Cardiac muscle cell (in vitro differentiated cells and primary cell): ENCODE measurements around the gene ANKFY1. TPM values are rescaled to one million over a fixed set of nuclear protein-coding genes. Genes with fewer than 3 reads are reported as not detected.

Source experiments
- DNase-seq, 2 donors: peaks; one replicate each; pipeline versions ENCODE4 v3.0.0 to v3.0.0-alpha.2; 2010 to 2017; ENCODE audit warnings: low read depth in 1 of 2, low spot score in 1 of 2
- H3K27ac ChIP-seq: fragments of 200-600 bp; sonication (generic); 2 replicates; pipeline ENCODE4 v1.5.1; 2016
- H3K27me3 ChIP-seq: fragments of 200-600 bp; sonication (generic); 2 replicates; pipeline ENCODE4 v1.6.0; 2016; ENCODE audit warnings: control low read depth
- H3K36me3 ChIP-seq: fragments of 200-600 bp; sonication (generic); 2 replicates; pipeline ENCODE4 v1.5.1; 2016; ENCODE audit warnings: control low read depth
- H3K4me1 ChIP-seq: fragments of 200-600 bp; sonication (generic); 2 replicates; pipeline ENCODE4 v1.8.1; 2017; ENCODE audit warnings: low read depth, mild to moderate bottlenecking, mixed run types
- H3K4me3 ChIP-seq: fragments of 200-600 bp; sonication (generic); 2 replicates; pipeline ENCODE4 v1.5.1; 2016; ENCODE audit warnings: mild to moderate bottlenecking
- H3K9me3 ChIP-seq: fragments of 200-600 bp; sonication (generic); 2 replicates; pipeline ENCODE4 v1.5.1; 2017; ENCODE audit warnings: low read depth, mild to moderate bottlenecking, control low read depth
- polyA plus RNA-seq: library from polyadenylated mRNA; unstranded; fragments of >200 nt; fragmentation: Nextera tagmentation; extraction: Ambion mirVana; gene quantifications from 2 replicates; pipeline ENCODE4 v1.2.1, GENCODE V29; 2016
- total RNA-seq: library from RNA; depleted of rRNA; stranded (reverse); fragments of >200 nt; gene quantifications from 2 replicates; pipeline ENCODE4 v1.2.3, GENCODE V29; 2016
- TF ChIP-seq, protein P1 (sequence below): IDR thresholded peaks from 2 replicates; pipeline ENCODE4 v1.5.1; 2012; ENCODE audit warnings: low read depth, mild to moderate bottlenecking, low read length

Gene ANKFY1
- total and polyA plus RNA-seq, 2 experiments from 2014 or later, result 19.5 to 29.0 TPM

GRCh38 chr17:4206962-4207361, 56.8 kb downstream of the ANKFY1 start:
- H3K36me3 ChIP-seq, result peaks cover 24% of the 10 kb centered on the region
- TF ChIP-seq, protein P1, sequence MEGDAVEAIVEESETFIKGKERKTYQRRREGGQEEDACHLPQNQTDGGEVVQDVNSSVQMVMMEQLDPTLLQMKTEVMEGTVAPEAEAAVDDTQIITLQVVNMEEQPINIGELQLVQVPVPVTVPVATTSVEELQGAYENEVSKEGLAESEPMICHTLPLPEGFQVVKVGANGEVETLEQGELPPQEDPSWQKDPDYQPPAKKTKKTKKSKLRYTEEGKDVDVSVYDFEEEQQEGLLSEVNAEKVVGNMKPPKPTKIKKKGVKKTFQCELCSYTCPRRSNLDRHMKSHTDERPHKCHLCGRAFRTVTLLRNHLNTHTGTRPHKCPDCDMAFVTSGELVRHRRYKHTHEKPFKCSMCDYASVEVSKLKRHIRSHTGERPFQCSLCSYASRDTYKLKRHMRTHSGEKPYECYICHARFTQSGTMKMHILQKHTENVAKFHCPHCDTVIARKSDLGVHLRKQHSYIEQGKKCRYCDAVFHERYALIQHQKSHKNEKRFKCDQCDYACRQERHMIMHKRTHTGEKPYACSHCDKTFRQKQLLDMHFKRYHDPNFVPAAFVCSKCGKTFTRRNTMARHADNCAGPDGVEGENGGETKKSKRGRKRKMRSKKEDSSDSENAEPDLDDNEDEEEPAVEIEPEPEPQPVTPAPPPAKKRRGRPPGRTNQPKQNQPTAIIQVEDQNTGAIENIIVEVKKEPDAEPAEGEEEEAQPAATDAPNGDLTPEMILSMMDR, result no peak
- no peak for DNase-seq

GRCh38 chr17:4205917-4206316, 57.9 kb downstream of the ANKFY1 start:
- no peak overlapping the region for H3K4me3 ChIP-seq
- H3K4me1 ChIP-seq, result no peaks in the 10 kb centered on the region
- H3K27ac ChIP-seq, result no peak overlapping the region
- no peak for DNase-seq
- TF ChIP-seq, protein P1, result no peak
- H3K27me3 ChIP-seq, result no peaks in the 10 kb centered on the region
- H3K9me3 ChIP-seq, result no peaks in the 10 kb centered on the region
- peaks cover 24% of the 10 kb centered on the region for H3K36me3 ChIP-seq

More at GRCh38 chr17:4206962-4207361, 56.8 kb downstream of the ANKFY1 start:
- Histone ChIP-seq H3K4me1 (no peaks in the 10 kb centered on the region), H3K27ac (no peak overlapping the region), H3K27me3 (no peaks in the 10 kb centered on the region), H3K4me3 (no peak overlapping the region), H3K9me3 (no peaks in the 10 kb centered on the region)

DNA sequence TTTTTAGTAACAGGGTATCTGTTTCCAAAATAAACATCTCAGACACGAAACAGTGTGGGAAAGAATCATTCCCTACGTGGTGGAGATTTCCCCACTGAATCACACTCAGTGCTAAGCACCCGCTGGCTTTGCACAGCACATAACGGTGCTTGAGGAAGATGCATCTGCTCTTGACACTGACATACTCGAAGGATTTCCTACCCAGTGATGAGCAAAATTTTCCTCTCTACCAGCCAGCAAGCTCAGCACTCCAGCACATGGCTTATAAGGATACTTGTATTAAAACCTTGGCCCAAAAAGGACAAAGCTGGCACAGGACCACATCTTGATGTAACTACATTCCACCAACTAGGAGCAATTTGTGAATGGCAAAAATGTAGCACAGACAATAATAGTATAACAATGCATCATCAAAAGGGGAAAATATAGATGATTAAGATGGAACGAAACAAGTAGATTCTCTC, 59.0 kb downstream of the ANKFY1 start:
- Histone ChIP-seq H3K4me3 (no peak overlapping the region), H3K4me1 (no peaks in the 10 kb centered on the region), H3K27ac (no peak overlapping the region), H3K9me3 (no peaks in the 10 kb centered on the region), H3K27me3 (no peaks in the 10 kb centered on the region), H3K36me3 (peaks cover 24% of the 10 kb centered on the region)
- TF ChIP-seq, protein P1, result no peak
- peak in 1 of 2 donors; percentile 87 for DNase-seq

- DNase-seq, result no peak
- H3K36me3 ChIP-seq, result peaks cover 24% of the 10 kb centered on the region
- TF ChIP-seq, protein P1, result no peak
Observed at GRCh38 chr17:4204190-4204589, 59.6 kb downstream of the ANKFY1 start.

GRCh38 chr17:4201226-4201625, 62.6 kb downstream of the ANKFY1 start:
- Histone ChIP-seq H3K36me3 (peaks cover 15% of the 10 kb centered on the region), H3K4me1 (no peaks in the 10 kb centered on the region), H3K4me3 (no peak overlapping the region), H3K27ac (no peak overlapping the region), H3K27me3 (no peaks in the 10 kb centered on the region), H3K9me3 (no peaks in the 10 kb centered on the region)
- DNase-seq, result no peak
- TF ChIP-seq, protein P1, result no peak

More at GRCh38 chr17:4204190-4204589, 59.6 kb downstream of the ANKFY1 start:
- Histone ChIP-seq H3K4me1 (no peaks in the 10 kb centered on the region), H3K9me3 (no peaks in the 10 kb centered on the region), H3K27ac (no peak overlapping the region), H3K4me3 (no peak overlapping the region), H3K27me3 (no peaks in the 10 kb centered on the region)
